Inflammatory macrophage treated with lipopolysaccharide for 1 hour (primary cell): Measurements from ENCODE around the gene ABCF2.

Experiments
- DNase-seq, 2 donors: peaks; one replicate each; pipeline ENCODE4 v3.0.0-alpha.2; 2020 to 2022

Gene ABCF2

DNA sequence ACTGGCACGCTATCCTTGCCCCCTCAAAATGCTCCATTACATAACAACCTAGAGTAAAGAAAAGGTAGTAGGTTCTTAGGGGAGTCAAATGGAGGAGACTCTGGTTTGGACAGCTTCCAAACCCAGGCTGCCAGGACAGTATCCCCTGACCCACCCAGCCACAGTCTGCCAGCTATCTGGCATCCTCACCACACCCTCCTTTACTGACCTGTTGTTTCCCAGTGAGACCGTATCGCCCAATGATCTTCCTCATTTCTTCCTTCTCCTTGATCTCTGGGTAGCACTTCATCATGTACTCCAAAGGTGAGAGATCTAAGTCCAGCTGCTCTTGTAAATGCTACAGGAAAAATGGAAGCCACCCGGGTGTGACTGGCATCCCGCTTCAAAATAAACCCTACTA, 11.6 kb downstream of the ABCF2 start:
- no peak for DNase-seq

DNA sequence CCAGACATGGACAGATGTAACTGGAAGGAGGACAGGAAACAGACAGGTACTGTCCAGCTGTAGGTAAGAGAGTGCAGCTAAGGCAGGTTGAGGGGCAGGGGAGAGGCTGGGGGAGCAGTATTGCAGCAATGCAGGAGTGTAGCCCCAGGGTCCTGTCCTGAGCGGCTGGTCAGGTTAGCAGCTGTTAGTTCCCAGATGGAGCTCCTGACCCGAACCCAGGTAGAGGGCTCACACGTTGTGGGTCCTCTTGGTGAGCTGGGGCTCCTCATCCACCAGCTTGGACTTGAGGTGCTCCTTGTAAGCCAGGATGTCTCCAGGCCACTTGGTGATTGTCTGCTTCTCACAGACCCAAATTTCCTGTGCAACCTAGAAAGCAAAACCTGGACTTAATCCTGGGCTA, 13.2 kb downstream of the ABCF2 start:
- no peak for DNase-seq

- no peak for DNase-seq
Observed at GRCh38 chr7:151212626-151213025, 14.4 kb downstream of the ABCF2 start.

- DNase-seq, result no peak
Observed at GRCh38 chr7:151211155-151211772, 15.7 kb downstream of the ABCF2 start.

DNA sequence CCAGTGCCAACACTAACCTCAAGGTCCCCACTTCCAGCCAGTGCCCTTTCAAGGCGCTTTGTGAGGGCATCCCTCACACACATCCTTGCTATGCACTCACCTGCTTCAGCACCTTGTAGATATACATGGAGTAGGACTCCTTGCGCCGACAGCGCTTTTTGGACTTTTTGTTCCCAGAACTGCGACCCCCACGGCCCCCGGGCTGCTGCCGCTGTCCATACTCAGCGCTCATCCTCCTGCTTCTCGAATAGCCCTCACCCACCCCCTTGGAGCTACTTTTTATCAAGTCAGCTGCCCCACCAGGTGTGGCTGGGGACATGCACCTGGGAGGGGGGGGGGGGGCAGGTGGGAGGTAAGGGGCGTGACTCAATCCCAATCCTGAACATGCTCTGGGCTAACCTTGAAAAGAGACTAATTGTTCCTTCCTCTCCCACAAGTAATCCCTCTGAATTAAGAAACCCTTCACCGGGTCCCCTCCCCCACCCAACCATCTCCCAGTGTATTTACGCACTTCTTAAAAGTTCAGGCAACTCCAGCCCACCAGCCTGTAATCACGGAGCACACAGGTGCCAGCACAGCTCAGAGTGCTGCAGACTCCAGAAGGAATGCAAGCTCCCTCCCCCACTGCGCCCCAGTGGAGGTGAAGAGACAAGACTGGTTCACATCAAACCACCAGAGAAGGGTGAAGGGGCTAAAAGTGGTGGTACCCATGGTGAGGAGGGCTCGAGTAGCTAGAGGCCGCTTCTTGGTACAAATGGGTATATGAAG, 16.7 kb downstream of the ABCF2 start, which contains the start of gene H2BK1:
H2BK1 (minus strand) TSS at position 402 of the 768 bp plus-strand sequence; CDS start at position 232, 170 bp downstream.
- DNase-seq, result no peak

DNA sequence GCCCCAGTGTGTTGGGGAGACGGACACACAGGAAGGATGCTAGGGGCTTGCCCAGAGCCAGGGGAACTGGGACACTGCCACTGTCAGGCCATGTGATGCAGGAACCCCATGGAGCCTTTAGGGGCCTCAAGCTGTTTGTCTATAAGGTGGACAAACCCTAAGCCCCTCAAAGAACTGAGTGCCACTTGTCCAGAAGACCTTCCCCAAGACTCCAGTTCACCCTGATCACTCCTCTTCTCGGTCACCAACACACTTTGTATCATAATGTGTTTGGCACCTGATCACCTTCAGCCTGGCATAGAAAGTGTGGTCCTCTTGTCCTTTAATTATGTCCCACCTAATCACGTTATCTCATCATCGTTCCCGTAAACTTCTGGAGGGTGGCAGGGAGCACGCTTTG, 17.4 kb downstream of the ABCF2 start:
- DNase-seq, result no peak

- DNase-seq, result no peak
Observed at GRCh38 chr7:151208253-151208862, 18.6 kb downstream of the ABCF2 start.

DNA sequence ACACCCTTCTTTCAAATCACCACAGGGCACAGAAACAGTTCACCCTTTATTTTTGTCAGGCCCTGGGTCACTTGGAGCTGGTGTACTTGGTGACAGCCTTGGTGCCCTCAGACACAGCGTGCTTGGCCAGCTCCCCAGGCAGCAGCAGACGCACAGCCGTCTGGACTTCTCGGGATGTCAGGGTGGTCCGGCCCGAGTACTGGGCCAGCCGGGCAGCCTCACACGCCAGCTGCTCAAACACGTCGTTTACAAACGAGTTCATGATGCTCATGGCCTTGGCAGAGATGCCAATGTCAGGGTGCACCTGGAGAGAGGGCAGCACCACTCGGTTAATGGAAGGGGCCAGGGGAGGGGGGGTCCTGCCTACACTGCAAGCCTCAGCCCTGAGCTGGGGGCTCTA, 19.2 kb downstream of the ABCF2 start:
- DNase-seq, result no peak

DNA sequence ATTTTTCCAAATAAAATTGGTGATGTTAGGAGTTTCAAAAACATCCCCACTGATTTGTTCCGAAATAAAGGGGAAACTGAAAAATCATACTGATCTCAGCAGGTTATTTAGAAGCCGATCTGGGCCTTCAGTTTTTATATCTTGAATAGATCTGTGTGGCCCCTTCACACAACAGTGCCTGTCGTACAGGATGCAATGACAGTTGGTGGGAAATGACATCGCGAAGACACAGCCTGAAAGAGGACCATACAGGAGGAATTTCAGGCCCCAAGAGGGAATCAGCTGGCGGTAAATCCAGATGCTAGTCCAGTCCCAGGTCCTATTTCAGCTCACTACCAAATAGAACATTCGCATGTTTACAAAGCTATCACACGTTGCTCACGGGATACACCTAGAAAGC, 19.7 kb downstream of the ABCF2 start:
- no peak for DNase-seq

DNA sequence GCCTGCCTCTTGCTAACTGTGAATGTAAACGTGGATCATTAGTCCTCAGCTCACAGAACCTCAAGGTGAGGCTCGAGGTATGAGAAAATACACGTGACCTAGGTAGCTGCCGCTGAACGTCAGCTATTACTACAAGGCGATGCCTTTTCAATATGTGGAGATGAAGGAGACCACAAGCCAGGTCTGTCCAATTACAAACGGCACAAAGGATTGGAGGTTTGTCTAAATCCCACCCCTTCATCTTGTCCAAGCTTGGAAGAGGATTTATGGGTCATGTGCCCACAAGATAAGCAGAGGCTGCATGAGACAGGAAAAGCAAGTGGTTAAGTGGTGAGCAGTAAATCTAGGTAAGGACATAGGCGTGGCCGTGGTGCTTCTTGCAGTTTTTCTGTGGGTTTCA, 20.1 kb downstream of the ABCF2 start:
- DNase-seq, result no peak

GRCh38 chr7:151205730-151206129, 21.3 kb downstream of the ABCF2 start:
- DNase-seq, result no peak

GRCh38 chr7:151204383-151205032, 22.5 kb downstream of the ABCF2 start:
- DNase-seq, result no peak

GRCh38 chr7:151202836-151203235, 24.2 kb downstream of the ABCF2 start:
- DNase-seq, result no peak

- no peak for DNase-seq
Observed at GRCh38 chr7:151201751-151202150, 25.3 kb downstream of the ABCF2 start.

- no peak for DNase-seq
Observed at GRCh38 chr7:151201344-151201743, 25.7 kb downstream of the ABCF2 start.

- DNase-seq, result no peak
Observed at GRCh38 chr7:151198945-151199848, 27.8 kb downstream of the ABCF2 start.

- DNase-seq, result no peak
Observed at GRCh38 chr7:151197932-151198331, 29.1 kb downstream of the ABCF2 start.

DNA sequence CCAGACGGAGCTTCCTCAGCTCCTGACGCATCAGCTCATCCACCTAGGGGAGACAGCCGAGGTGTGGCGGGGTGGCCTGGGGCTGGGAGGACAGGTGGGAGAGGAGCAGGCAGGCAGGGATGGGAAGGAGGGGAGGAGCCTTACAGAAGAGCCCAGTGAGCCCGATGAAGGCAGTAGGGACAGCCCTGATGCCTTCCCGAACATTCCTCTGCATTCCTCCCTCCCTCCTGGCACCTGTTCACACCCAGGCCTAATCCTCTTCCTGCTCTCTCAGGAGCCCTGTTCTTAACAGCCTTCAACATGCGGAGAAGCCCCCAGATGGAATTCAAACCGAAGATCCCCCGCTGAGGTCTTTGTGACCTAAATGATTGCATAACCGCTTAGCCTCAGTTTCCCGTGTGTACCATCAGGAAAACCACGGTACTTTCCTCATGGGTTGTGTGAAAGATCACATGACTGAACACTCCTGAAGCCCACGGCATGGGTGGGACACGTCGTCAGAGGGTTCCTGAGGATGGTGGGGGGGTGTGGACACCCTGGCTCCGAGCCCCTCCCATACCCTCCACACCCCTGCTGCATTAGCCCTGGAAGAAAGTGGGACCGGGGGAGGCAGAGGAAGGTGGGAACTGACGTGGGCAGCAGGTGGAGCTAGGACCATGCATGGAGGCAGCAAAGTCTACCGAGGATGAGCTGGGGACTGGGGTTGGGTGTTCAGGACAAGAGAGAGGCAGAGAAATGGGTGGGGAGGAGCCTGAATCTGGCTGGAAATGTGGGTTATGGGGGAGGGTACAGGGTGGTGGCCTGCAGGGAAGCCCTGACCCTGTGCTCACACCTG, 31.2 kb downstream of the ABCF2 start:
- DNase-seq, result no peak

DNA sequence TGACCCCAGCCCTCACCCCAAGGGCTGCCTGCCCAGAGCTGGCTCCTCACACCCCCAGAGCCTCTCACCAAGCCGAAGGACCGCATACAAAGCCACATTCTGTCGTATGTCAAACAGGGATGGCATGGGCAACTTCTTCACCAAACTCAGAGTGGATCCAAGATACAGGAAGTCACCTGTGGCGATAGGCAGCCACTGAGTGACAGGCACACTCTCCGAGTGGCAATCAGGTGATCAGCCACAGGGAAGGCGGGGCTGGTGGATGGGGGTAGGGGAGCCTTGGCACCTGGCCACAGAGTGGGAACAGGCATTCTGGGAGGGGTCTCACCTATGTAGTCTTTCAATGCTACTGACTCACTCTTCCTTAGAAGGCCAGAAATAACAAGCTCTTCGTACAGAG, 32.8 kb downstream of the ABCF2 start:
- no peak for DNase-seq

- DNase-seq, result no peak
Observed at GRCh38 chr7:151193203-151193978, 33.6 kb downstream of the ABCF2 start.
